Effector memory CD4-positive, alpha-beta T cell (primary cell): Measurements from ENCODE around the gene NFIB.

ENCODE experiments used
- DNase-seq, 3 donors: peaks; one replicate each; pipeline ENCODE4 v3.0.0-alpha.2; 2020
- H3K27ac ChIP-seq: 2 replicates; pipeline ENCODE4 v1.7.0; 2013; ENCODE audit warnings: mild to moderate bottlenecking, low read length, moderate library complexity; ENCODE audit not compliant: insufficient read depth, poor library complexity, severe bottlenecking
- H3K27me3 ChIP-seq: replicated peaks from 2 replicates; pipeline ENCODE4 v1.7.0; 2013; ENCODE audit warnings: mild to moderate bottlenecking, low read length; ENCODE audit not compliant: insufficient read depth, control insufficient read depth, poor library complexity, severe bottlenecking
- H3K36me3 ChIP-seq: 2 replicates; pipeline ENCODE4 v1.7.0; 2013; ENCODE audit warnings: mild to moderate bottlenecking, low read length, moderate library complexity; ENCODE audit not compliant: control insufficient read depth, insufficient read depth
- H3K4me1 ChIP-seq: 2 replicates; pipeline ENCODE4 v1.7.0; 2013; ENCODE audit warnings: low read length, mild to moderate bottlenecking; ENCODE audit not compliant: control insufficient read depth, insufficient read depth, poor library complexity, severe bottlenecking
- H3K4me3 ChIP-seq: 2 replicates; pipeline ENCODE4 v1.7.0; 2013; ENCODE audit warnings: low read length, low read depth, mild to moderate bottlenecking; ENCODE audit not compliant: insufficient read depth, poor library complexity, severe bottlenecking
- H3K9me3 ChIP-seq: 2 replicates; pipeline ENCODE4 v1.7.0; 2013; ENCODE audit warnings: mild to moderate bottlenecking, low read length, moderate library complexity; ENCODE audit not compliant: control insufficient read depth

NFIB gene

GRCh38 chr9:14249527-14249926, 64.4 kb downstream of the NFIB start:
- no peaks in the 10 kb centered on the region for H3K4me1 ChIP-seq

GRCh38 chr9:14248149-14248548, 65.8 kb downstream of the NFIB start:
- Histone ChIP-seq H3K27me3 (no peaks in the 10 kb centered on the region), H3K27ac (no peak overlapping the region), H3K36me3 (no peaks in the 10 kb centered on the region), H3K4me1 (no peaks in the 10 kb centered on the region), H3K4me3 (no peak overlapping the region), H3K9me3 (no peaks in the 10 kb centered on the region)
- DNase-seq: no peak

More at GRCh38 chr9:14249527-14249926, 64.4 kb downstream of the NFIB start:
- Histone ChIP-seq H3K36me3 (no peaks in the 10 kb centered on the region), H3K27ac (no peak overlapping the region), H3K9me3 (no peaks in the 10 kb centered on the region), H3K27me3 (no peaks in the 10 kb centered on the region), H3K4me3 (no peak overlapping the region)
- DNase-seq: no peak

- H3K9me3 ChIP-seq: no peaks in the 10 kb centered on the region
- H3K27ac ChIP-seq: no peak overlapping the region
- no peaks in the 10 kb centered on the region for H3K4me1 ChIP-seq
- no peaks in the 10 kb centered on the region for H3K27me3 ChIP-seq
- DNase-seq: no peak
- no peak overlapping the region for H3K4me3 ChIP-seq
- H3K36me3 ChIP-seq: no peaks in the 10 kb centered on the region
These were observed 66.4 kb downstream of the NFIB start for GRCh38 chr9:14247577-14247976.

GRCh38 chr9:14246951-14247350, 67.0 kb downstream of the NFIB start:
- Histone ChIP-seq H3K4me1 (no peaks in the 10 kb centered on the region), H3K4me3 (no peak overlapping the region), H3K36me3 (no peaks in the 10 kb centered on the region), H3K27ac (no peak overlapping the region), H3K27me3 (no peaks in the 10 kb centered on the region), H3K9me3 (no peaks in the 10 kb centered on the region)
- DNase-seq: no peak

GRCh38 chr9:14245901-14246525, 67.9 kb downstream of the NFIB start:
- Histone ChIP-seq H3K9me3 (no peaks in the 10 kb centered on the region), H3K27me3 (no peaks in the 10 kb centered on the region), H3K36me3 (no peaks in the 10 kb centered on the region), H3K4me3 (no peak overlapping the region), H3K4me1 (no peaks in the 10 kb centered on the region), H3K27ac (no peak overlapping the region)
- DNase-seq: no peak

- Histone ChIP-seq H3K27me3 (no peaks in the 10 kb centered on the region), H3K4me1 (no peaks in the 10 kb centered on the region), H3K4me3 (no peak overlapping the region), H3K9me3 (no peaks in the 10 kb centered on the region), H3K36me3 (no peaks in the 10 kb centered on the region), H3K27ac (no peak overlapping the region)
- DNase-seq: no peak
These were observed 70.4 kb downstream of the NFIB start for GRCh38 chr9:14243514-14244042.

GRCh38 chr9:14242150-14242805, 71.7 kb downstream of the NFIB start:
- H3K36me3 ChIP-seq: no peaks in the 10 kb centered on the region
- H3K9me3 ChIP-seq: no peaks in the 10 kb centered on the region
- no peaks in the 10 kb centered on the region for H3K4me1 ChIP-seq
- no peak overlapping the region for H3K27ac ChIP-seq
- H3K4me3 ChIP-seq: no peak overlapping the region
- no peak for DNase-seq
- H3K27me3 ChIP-seq: no peaks in the 10 kb centered on the region

GRCh38 chr9:14240537-14240936, 73.4 kb downstream of the NFIB start:
- no peaks in the 10 kb centered on the region for H3K36me3 ChIP-seq
- no peaks in the 10 kb centered on the region for H3K4me1 ChIP-seq
- no peak overlapping the region for H3K27ac ChIP-seq
- H3K4me3 ChIP-seq: no peak overlapping the region
- no peaks in the 10 kb centered on the region for H3K9me3 ChIP-seq
- no peaks in the 10 kb centered on the region for H3K27me3 ChIP-seq
- no peak for DNase-seq

GRCh38 chr9:14238518-14238917, 75.4 kb downstream of the NFIB start:
- Histone ChIP-seq H3K4me1 (no peaks in the 10 kb centered on the region), H3K9me3 (no peaks in the 10 kb centered on the region), H3K27ac (no peak overlapping the region), H3K4me3 (no peak overlapping the region), H3K36me3 (no peaks in the 10 kb centered on the region), H3K27me3 (no peaks in the 10 kb centered on the region)
- DNase-seq: no peak

GRCh38 chr9:14238079-14238478, 75.9 kb downstream of the NFIB start:
- no peak for DNase-seq
- no peak overlapping the region for H3K27ac ChIP-seq
- H3K9me3 ChIP-seq: no peaks in the 10 kb centered on the region
- H3K4me1 ChIP-seq: no peaks in the 10 kb centered on the region
- no peak overlapping the region for H3K4me3 ChIP-seq
- H3K27me3 ChIP-seq: no peaks in the 10 kb centered on the region
- H3K36me3 ChIP-seq: no peaks in the 10 kb centered on the region
